Fibroblast of skin of right biceps (primary cell): ENCODE measurements around the gene EIF5B.
A peak's percentile ranks its signal among the peaks of the same experiment; 100 is the strongest.
"Not testable (repeated sequence)": the region's sequence is repeated elsewhere in the genome, so short reads cannot be mapped to it uniquely, and the experiment has no call there.

ENCODE experiments used
- DNase-seq: peaks from one replicate; pipeline ENCODE4 v3.0.0-alpha.2; 2013

Gene EIF5B

GRCh38 chr2:99337113-99338028 is at the start of gene EIF5B:
EIF5B (plus strand) TSS chr2:99337389; CDS start chr2:99337555, 166 bp downstream.
- peak; percentile 96 for DNase-seq

- peak; percentile 38 for DNase-seq
Measured at GRCh38 chr2:99297994-99298393, 39.2 kb upstream of the EIF5B start.

GRCh38 chr2:99299580-99299979 is 37.6 kb upstream of the EIF5B start:
- no peak for DNase-seq

- DNase-seq: not testable (repeated sequence)
Measured at GRCh38 chr2:99301097-99301496, 36.1 kb upstream of the EIF5B start, which contains the start of gene LYG1. LYG1 (minus strand) TSS chr2:99301197; CDS start chr2:99295670, 5,527 bp downstream.

GRCh38 chr2:99317161-99317872 is 19.9 kb upstream of the EIF5B start:
- no peak for DNase-seq

- DNase-seq: not testable (repeated sequence)
Measured at GRCh38 chr2:99317873-99318200, 19.4 kb upstream of the EIF5B start.

GRCh38 chr2:99325384-99325783 is 11.8 kb upstream of the EIF5B start:
- no peak for DNase-seq

- DNase-seq: peak; percentile 99
Measured at GRCh38 chr2:99335911-99336803, 1.0 kb upstream of the EIF5B start, which contains the start of gene TXNDC9. TXNDC9 (minus strand) TSS chr2:99336333; CDS start chr2:99333210, 3,123 bp downstream.

- no peak for DNase-seq
Measured at GRCh38 chr2:99336804-99337112, 431 bp upstream of the EIF5B start.

GRCh38 chr2:99338029-99338585 is 918 bp downstream of the EIF5B start:
- peak; percentile 1 for DNase-seq

GRCh38 chr2:99340669-99341236 is 3.6 kb downstream of the EIF5B start:
- DNase-seq: no peak

- DNase-seq: no peak
Measured at GRCh38 chr2:99342536-99342935, 5.3 kb downstream of the EIF5B start.

GRCh38 chr2:99345446-99345845 is 8.3 kb downstream of the EIF5B start:
- DNase-seq: not testable (repeated sequence)

- DNase-seq: no peak
Measured at GRCh38 chr2:99346218-99346617, 9.0 kb downstream of the EIF5B start.

- no peak for DNase-seq
Measured at GRCh38 chr2:99348173-99348572, 11.0 kb downstream of the EIF5B start.

GRCh38 chr2:99350194-99350593 is 13.0 kb downstream of the EIF5B start:
- DNase-seq: no peak

GRCh38 chr2:99354070-99354469 is 16.9 kb downstream of the EIF5B start:
- DNase-seq: peak; percentile 63

- DNase-seq: not testable (repeated sequence)
Measured at GRCh38 chr2:99354825-99355224, 17.6 kb downstream of the EIF5B start.

- no peak for DNase-seq
Measured at GRCh38 chr2:99356853-99357252, 19.7 kb downstream of the EIF5B start.

GRCh38 chr2:99365661-99366060 is 28.5 kb downstream of the EIF5B start:
- DNase-seq: no peak

- not testable (repeated sequence) for DNase-seq
Measured at GRCh38 chr2:99368854-99369253, 31.7 kb downstream of the EIF5B start.

- no peak for DNase-seq
Measured at GRCh38 chr2:99373144-99373543, 36.0 kb downstream of the EIF5B start.
